Measurements from ENCODE around the gene WBP2. TPM values are rescaled to one million over a fixed set of nuclear protein-coding genes. Genes with fewer than 3 reads are reported as not detected.
A peak's percentile ranks its signal among the peaks of the same experiment; 100 is the strongest.

Gene WBP2
- total RNA-seq, 4 donors from 2014 or later: 41.8 to 64.5 (median 53.5) TPM

DNA sequence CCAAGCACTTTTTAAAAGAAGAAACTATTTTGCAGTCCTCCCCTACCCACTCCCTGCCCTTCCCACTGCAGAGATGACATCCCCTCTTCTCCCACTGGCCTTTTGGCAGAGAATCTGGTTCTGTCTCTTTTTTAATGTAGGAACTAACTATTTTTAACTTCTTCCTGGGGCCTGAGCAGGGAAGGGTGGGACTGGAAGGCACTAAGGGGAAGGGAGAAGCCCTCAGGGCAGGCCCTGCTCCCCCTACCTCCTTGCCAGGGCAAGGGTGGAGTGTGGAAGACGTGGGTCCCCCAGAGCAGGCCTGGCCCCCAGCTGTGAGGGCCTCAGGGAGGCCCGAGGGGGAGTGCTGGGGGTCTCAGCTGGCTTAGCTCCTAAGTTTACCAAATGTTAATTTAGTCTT lies 30.5 kb downstream of the WBP2 start:
- TF ChIP-seq, protein P1, sequence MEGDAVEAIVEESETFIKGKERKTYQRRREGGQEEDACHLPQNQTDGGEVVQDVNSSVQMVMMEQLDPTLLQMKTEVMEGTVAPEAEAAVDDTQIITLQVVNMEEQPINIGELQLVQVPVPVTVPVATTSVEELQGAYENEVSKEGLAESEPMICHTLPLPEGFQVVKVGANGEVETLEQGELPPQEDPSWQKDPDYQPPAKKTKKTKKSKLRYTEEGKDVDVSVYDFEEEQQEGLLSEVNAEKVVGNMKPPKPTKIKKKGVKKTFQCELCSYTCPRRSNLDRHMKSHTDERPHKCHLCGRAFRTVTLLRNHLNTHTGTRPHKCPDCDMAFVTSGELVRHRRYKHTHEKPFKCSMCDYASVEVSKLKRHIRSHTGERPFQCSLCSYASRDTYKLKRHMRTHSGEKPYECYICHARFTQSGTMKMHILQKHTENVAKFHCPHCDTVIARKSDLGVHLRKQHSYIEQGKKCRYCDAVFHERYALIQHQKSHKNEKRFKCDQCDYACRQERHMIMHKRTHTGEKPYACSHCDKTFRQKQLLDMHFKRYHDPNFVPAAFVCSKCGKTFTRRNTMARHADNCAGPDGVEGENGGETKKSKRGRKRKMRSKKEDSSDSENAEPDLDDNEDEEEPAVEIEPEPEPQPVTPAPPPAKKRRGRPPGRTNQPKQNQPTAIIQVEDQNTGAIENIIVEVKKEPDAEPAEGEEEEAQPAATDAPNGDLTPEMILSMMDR (IDR thresholded peaks at IDR 0.05): no peak
- TF ChIP-seq POLR2A (IDR thresholded peaks at IDR 0.05): no peak
- H3K4me1 ChIP-seq: peaks cover 16 to 22% of the 10 kb centered on the region in 2 donors
- peaks cover 24 to 31% of the 10 kb centered on the region in 2 donors for H3K36me3 ChIP-seq
- H3K9me3 ChIP-seq: no peaks in the 10 kb centered on the region
- intact Hi-C loops (cut with DNase I): no loop called here
- H3K27me3 ChIP-seq: no peaks in the 10 kb centered on the region
- no peak overlapping the region for H3K4me3 ChIP-seq (replicated peaks in 1 of 3)
- H3K27ac ChIP-seq: no peak overlapping the region
- no peak for DNase-seq
- WGBS, 2 donors: 67 to 73% methylated on average over 1 to 2 of the region's 2 CpGs

DNA sequence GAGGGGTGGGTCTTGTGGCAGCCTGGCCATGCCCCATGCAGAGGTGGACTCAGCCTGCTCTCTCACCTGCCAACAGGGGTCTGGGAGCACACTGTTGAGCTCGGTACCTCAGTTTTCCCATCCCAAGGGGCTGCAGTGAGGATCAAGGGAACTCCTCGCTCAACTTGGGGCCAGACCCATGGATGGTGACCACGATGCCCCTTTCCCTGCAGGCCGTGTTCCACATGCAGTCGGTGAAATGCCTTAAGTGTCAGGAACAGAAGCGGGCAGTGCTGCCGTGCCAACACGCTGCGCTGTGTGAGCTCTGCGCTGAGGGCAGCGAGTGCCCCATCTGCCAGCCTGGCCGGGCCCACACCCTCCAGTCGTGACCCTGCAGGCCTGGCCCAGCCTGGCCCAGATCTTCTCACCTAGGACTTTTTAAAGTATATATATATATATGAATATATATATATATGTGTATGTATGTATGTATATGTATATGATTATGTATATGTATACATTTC lies 31.0 kb downstream of the WBP2 start:
- H3K9me3 ChIP-seq: no peaks in the 10 kb centered on the region
- H3K4me1 ChIP-seq: peaks cover 16 to 22% of the 10 kb centered on the region in 2 donors
- no peak for TF ChIP-seq POLR2A (IDR thresholded peaks at IDR 0.05)
- TF ChIP-seq, protein P1 (IDR thresholded peaks at IDR 0.05): no peak
- H3K4me3 ChIP-seq (replicated peaks in 1 of 3): no peak overlapping the region
- intact Hi-C loops (cut with DNase I): no loop called here
- 96 to 97% methylated on average over 9 to 13 of the region's 13 CpGs for WGBS, 2 donors
- no peak for DNase-seq
- H3K36me3 ChIP-seq: peaks cover 30 to 36% of the 10 kb centered on the region in 2 donors
- H3K27ac ChIP-seq: no peak overlapping the region
- H3K27me3 ChIP-seq: no peaks in the 10 kb centered on the region

DNA sequence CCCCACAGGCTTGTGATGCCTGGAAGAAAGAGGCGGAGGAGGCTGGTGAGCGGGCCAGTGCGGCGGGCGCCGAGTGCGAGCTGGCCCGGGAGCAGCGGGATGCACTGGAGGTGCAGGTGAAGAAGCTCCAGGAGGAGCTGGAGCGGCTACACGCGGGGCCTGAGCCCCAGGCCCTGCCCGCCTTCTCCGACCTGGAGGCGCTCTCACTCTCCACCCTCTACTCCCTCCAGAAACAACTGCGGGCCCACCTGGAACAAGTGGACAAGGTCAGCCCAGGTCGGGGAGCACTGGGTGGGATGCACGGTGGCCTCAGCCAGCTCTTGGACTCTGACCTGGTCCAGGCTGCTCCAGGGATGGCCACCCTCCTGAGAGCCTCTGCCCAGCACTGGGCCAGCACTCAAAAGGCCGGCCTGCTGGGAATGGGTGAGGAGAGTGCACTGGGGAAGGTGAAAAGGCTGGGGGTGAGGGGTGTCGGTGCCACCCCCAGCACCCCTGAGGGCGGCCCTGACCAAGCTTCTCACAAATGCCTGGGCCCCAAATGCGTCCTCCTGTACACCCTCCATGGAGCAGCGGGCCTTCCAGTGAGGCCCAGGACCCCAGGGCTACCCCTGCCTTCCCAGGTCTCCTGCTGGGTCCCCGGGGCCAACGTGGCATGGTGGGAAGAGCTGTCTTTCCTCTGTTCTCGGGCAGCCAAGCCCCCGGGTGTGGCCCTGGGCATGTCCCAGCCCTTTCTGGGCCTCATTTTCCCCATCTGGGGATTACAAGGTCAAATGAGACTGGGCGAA lies 31.7 kb downstream of the WBP2 start:
- no peak overlapping the region for H3K27ac ChIP-seq
- H3K36me3 ChIP-seq: peaks cover 36 to 43% of the 10 kb centered on the region in 2 donors
- no peaks in the 10 kb centered on the region for H3K9me3 ChIP-seq
- DNase-seq: no peak
- intact Hi-C loops (cut with DNase I): no loop called here
- H3K4me1 ChIP-seq: peaks cover 16 to 22% of the 10 kb centered on the region in 2 donors
- TF ChIP-seq, protein P1 (IDR thresholded peaks at IDR 0.05): no peak
- TF ChIP-seq POLR2A (IDR thresholded peaks at IDR 0.05): no peak
- H3K4me3 ChIP-seq (replicated peaks in 1 of 3): no peak overlapping the region
- WGBS, 2 donors: 92% methylated on average over 23 to 25 of the region's 28 CpGs
- H3K27me3 ChIP-seq: no peaks in the 10 kb centered on the region

DNA sequence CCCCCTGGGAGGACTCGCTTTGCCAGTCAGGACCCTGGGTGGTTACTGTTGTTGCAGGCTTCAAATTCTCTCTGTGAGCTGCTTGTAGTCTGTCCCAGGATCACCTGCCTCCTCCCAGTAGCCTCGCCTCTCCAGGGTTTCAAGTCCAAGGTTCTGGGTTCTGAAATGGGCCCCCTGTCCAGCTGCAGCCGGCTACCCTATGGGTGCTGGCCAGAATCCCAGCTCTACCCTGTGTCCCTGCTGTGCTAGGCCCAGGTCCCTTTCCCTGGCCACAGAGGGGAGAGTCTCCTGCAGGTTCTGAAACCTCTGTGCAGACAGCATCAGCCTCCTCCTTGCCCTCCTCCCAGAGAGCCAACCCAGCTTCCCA lies 32.4 kb downstream of the WBP2 start:
- Histone ChIP-seq H3K4me3 (replicated peaks in 1 of 3) (no peak overlapping the region), H3K9me3 (no peaks in the 10 kb centered on the region), H3K27ac (no peak overlapping the region), H3K4me1 (peaks cover 13 to 20% of the 10 kb centered on the region in 2 donors), H3K27me3 (no peaks in the 10 kb centered on the region), H3K36me3 (peaks cover 43 to 49% of the 10 kb centered on the region in 2 donors)
- WGBS, 2 donors: 33 to 42% methylated on average over 1 to 3 of the region's 3 CpGs
- DNase-seq: no peak
- TF ChIP-seq, protein P1 (IDR thresholded peaks at IDR 0.05): no peak
- no peak for TF ChIP-seq POLR2A (IDR thresholded peaks at IDR 0.05)
- intact Hi-C loops (cut with DNase I): no loop called here

DNA sequence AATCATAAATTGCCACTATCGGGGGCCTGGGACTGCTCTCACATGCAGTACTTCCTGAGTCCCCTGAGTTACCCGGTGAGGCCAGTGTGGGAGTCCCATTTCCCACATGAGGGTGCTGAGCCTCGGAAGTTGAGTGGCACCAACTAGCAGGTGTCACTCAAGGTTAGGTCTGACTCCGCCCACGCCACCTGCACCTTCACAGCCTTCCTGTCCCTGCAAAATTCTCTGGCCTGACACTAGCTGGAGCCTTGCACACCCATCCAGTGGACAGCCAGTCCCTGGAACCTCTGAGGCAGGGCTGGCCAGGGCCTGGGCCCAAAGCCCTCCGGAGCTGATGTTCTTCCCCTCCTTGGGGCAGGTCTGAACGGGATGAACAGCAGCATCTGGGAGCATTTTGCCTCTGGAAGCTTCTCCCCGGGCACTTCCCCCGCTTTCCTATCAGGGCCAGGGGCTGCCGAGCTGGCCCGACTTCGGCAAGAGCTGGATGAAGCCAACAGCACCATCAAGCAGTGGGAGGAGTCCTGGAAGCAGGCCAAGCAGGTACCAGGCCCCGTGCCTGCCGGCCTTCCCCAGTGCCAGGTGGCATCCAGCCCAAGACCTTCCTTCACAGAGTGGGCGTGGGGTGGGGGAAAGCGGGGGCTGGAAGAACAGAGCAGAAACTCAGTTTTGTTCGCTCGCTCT lies 32.9 kb downstream of the WBP2 start:
- peaks cover 48 to 50% of the 10 kb centered on the region in 2 donors for H3K36me3 ChIP-seq
- no peak overlapping the region for H3K4me3 ChIP-seq (replicated peaks in 1 of 3)
- peak; percentile 96 for DNase-seq
- intact Hi-C loops (cut with DNase I): no loop called here
- peaks cover 7 to 15% of the 10 kb centered on the region in 2 donors for H3K4me1 ChIP-seq
- no peak for TF ChIP-seq POLR2A (IDR thresholded peaks at IDR 0.05)
- TF ChIP-seq, protein P1 (IDR thresholded peaks at IDR 0.05): no peak
- 48 to 63% methylated on average over 10 to 12 of the region's 18 CpGs for whole genome bisulfite sequencing, 2 donors
- H3K27me3 ChIP-seq: no peaks in the 10 kb centered on the region
- H3K27ac ChIP-seq: no peak overlapping the region
- no peaks in the 10 kb centered on the region for H3K9me3 ChIP-seq

Data from thyroid gland (tissue), 4 donors.